Right lobe of liver (tissue), 6 donors: ENCODE data around the gene DYDC2. TPM values are rescaled to one million over a fixed set of nuclear protein-coding genes. Genes with fewer than 3 reads are reported as not detected.
A peak's percentile ranks its signal among the peaks of the same experiment; 100 is the strongest.

Experiments
- ATAC-seq, 4 donors: fragments of 200-7000 bp; cut with Tn5 transposase; one replicate each; pipeline ENCODE4 v1.9.1; 2020; ENCODE audit warnings: mild to moderate bottlenecking in 4 of 4, moderate library complexity in 4 of 4
- DNase-seq, 3 donors: peaks; one replicate each; pipeline ENCODE4 v3.0.0-alpha.2; 2020
- H3K27ac ChIP-seq, 3 donors: fragments of 200-600 bp; one replicate each; pipeline ENCODE4 v1.8.0; 2022
- H3K27me3 ChIP-seq, 2 donors: fragments of 200-600 bp; one replicate each; pipeline ENCODE4 v1.8.0; 2022
- H3K36me3 ChIP-seq, 4 donors: fragments of 200-600 bp; sonication (generic) in 1 of 4; one replicate each; pipeline versions ENCODE4 v1.5.1 to v1.8.0; 2017 to 2022; ENCODE audit warnings: control low read depth in 1 of 4
- H3K4me1 ChIP-seq, 4 donors: fragments of 200-600 bp; sonication (generic) in 1 of 4; one replicate each; pipeline versions ENCODE4 v1.5.1 to v1.8.0; 2017 to 2022; ENCODE audit warnings: control low read depth in 1 of 4
- H3K4me3 ChIP-seq, 3 donors: fragments of 200-600 bp; one replicate each; pipeline ENCODE4 v1.8.0; 2022
- H3K9me3 ChIP-seq, 4 donors: fragments of 200-600 bp; sonication (generic) in 1 of 4; one replicate each; pipeline versions ENCODE4 v1.5.1 to v1.8.0; 2017 to 2022; ENCODE audit warnings: control low read depth in 1 of 4
- POLR2A ChIP-seq: fragments of 450-650 bp; IDR thresholded peaks from one replicate; pipeline ENCODE4 v1.6.1; 2017; ENCODE audit warnings: antibody characterized with exemption, mild to moderate bottlenecking
- WGBS: methylation state at CpG from one replicate; pipeline ENCODE4 v1.1.6; 2018; ENCODE audit warnings: low coverage, low lambda C conversion rate; ENCODE audit not compliant: insufficient coverage; ENCODE audit errors: missing lambda C conversion rate; 5-methylcytosine and 5-hydroxymethylcytosine counted together
- intact Hi-C, 2 donors: fragments of 100-400 bp; cut with DNase I; formaldehyde crosslinking; loops; one replicate each; pipeline versions ENCODE4 v1.11.2 to v1.14.1; 2022
- total RNA-seq, 6 experiments: library from RNA; depleted of rRNA in 2 of 6; stranded (reverse); fragments of >200 nt in 2 of 6; fragmentation: NEBNext Ultra II Directional in 3 of 6; extraction: Animal tissue kit (Norgen Biotek cat#: 25700) in 3 of 6; gene quantifications; one replicate each; pipeline versions ENCODE4 v1.1.0 to v1.2.4, GENCODE V29; 2016 to 2023
- TF ChIP-seq, protein P1 (sequence below), 4 donors: fragments of 200-600 bp in 3 of 4; fragments of 450-650 bp in 1 of 4; IDR thresholded peaks; one replicate each; pipeline versions ENCODE4 v1.5.1 to v1.8.0; 2016 to 2022; ENCODE audit warnings: antibody characterized with exemption in 4 of 4, mild to moderate bottlenecking in 2 of 4
- donor health status: DM: no; HTN: yes; CAD: no.
- donor health status: DM: no; HTN: no; CAD: no.
- donor health status: DM: no; HTN: no; CAD: no.
- donor health status: DM: no; HTN: yes; CAD: no.
- donor health status: DM: no; HTN: yes; CAD: no.

The DYDC2 gene
- total RNA-seq, 6 experiments from 2014 or later: 0.34 to 2.5 (median 0.84) TPM; not detected in 2

- H3K27ac ChIP-seq: peak overlapping the region in 2 of 3 donors; percentile 17 to 22
- H3K27me3 ChIP-seq: no peaks in the 10 kb centered on the region
- DNase-seq (no peak), ATAC-seq (peak in 1 of 4 donors; percentile 14)
- no peaks in the 10 kb centered on the region for H3K36me3 ChIP-seq
- intact Hi-C loops: no loop called here
- TF ChIP-seq, protein P1, sequence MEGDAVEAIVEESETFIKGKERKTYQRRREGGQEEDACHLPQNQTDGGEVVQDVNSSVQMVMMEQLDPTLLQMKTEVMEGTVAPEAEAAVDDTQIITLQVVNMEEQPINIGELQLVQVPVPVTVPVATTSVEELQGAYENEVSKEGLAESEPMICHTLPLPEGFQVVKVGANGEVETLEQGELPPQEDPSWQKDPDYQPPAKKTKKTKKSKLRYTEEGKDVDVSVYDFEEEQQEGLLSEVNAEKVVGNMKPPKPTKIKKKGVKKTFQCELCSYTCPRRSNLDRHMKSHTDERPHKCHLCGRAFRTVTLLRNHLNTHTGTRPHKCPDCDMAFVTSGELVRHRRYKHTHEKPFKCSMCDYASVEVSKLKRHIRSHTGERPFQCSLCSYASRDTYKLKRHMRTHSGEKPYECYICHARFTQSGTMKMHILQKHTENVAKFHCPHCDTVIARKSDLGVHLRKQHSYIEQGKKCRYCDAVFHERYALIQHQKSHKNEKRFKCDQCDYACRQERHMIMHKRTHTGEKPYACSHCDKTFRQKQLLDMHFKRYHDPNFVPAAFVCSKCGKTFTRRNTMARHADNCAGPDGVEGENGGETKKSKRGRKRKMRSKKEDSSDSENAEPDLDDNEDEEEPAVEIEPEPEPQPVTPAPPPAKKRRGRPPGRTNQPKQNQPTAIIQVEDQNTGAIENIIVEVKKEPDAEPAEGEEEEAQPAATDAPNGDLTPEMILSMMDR (IDR thresholded peaks at IDR 0.05): no peak
- TF ChIP-seq POLR2A: no peak
- H3K4me3 ChIP-seq: no peak overlapping the region
- 27% methylated on average over 4 of the region's 4 CpGs for WGBS
- H3K4me1 ChIP-seq: peaks cover 0 to 45% (median 14%) of the 10 kb centered on the region in 4 donors
- H3K9me3 ChIP-seq: no peaks in the 10 kb centered on the region
Measured at GRCh38 chr10:80406204-80406603, 49.6 kb downstream of the DYDC2 start.

GRCh38 chr10:80407812-80408241 is 51.2 kb downstream of the DYDC2 start:
- peak overlapping the region; percentile 71 to 85 (median 82) for H3K27ac ChIP-seq
- H3K4me3 ChIP-seq: peak overlapping the region; percentile 69 to 96 (median 95)
- TF ChIP-seq, protein P1 (IDR thresholded peaks at IDR 0.05): no peak
- no peak for TF ChIP-seq POLR2A
- no peaks in the 10 kb centered on the region for H3K27me3 ChIP-seq
- ATAC-seq (peak; percentile 61 to 72 (median 66)), DNase-seq (peak; percentile 53 to 67 (median 58))
- 8% methylated on average over 12 of the region's 16 CpGs for WGBS
- intact Hi-C loops: no loop called here
- no peaks in the 10 kb centered on the region for H3K36me3 ChIP-seq
- H3K9me3 ChIP-seq: no peaks in the 10 kb centered on the region
- H3K4me1 ChIP-seq: peaks cover 0 to 51% (median 19%) of the 10 kb centered on the region in 4 donors

DNA sequence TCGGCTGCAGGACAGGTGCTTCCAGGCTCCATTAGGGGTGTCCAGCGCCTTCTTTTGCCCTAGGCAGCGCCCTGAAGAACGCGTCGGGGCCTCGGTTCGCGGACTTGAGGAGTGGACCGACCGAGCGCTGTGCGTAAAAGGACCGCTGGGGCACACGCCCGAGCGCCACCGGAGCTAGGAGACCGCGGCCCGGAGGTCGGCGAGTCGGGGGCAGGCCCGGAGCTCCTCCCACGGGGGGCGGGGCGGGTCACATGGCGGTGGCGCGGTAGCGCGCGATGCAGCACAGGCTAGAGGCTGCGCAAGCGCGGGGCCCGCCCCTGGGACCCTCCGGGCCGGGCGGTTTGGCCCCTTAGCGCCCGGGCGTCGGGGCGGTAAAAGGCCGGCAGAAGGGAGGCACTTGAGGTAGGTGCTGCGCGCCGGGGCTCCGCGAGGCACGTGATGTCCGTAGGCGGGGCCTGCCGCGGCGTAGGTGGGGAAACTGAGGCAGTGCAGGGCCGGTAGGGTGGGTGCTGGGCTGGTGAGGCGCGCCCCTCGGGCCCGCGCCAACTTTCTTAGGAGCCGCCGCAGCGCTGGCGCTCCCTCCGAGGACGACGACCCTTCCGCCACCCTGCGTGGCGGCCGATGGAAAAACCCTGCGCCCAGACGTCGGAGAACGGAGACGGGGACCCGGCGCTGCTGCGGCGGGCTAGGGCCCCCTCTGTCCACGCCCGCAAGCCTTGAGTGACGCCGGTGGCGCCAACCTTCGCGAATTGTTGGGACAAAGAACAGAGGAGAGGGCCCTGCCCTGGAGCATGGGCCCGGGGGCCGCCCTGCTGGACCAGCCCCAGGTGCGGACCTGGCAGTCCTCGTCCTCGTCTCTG is 51.9 kb downstream of the DYDC2 start, which contains the start of gene PRXL2A:
Gene PRXL2A (plus strand): TSS at position 310 of the 860 bp plus-strand sequence. CDS start 11,917 bp downstream, outside the sequence.
- no peaks in the 10 kb centered on the region for H3K27me3 ChIP-seq
- peak; percentile 64 for TF ChIP-seq POLR2A
- TF ChIP-seq, protein P1 (IDR thresholded peaks at IDR 0.05): no peak
- H3K9me3 ChIP-seq: no peaks in the 10 kb centered on the region
- H3K4me1 ChIP-seq: peaks cover 0 to 51% (median 21%) of the 10 kb centered on the region in 4 donors
- ATAC-seq: peak; percentile 86 to 93 (median 89)
- H3K4me3 ChIP-seq: peak within 1 kb of the TSS; percentile 69 to 96 (median 95)
- H3K36me3 ChIP-seq: no peaks in the 10 kb centered on the region
- peak; percentile 94 for DNase-seq
- peak within 1 kb of the TSS; percentile 71 to 85 (median 82) for H3K27ac ChIP-seq
- intact Hi-C loops: no loop called here
- WGBS: 2% methylated on average over 8 of the region's 96 CpGs

DNA sequence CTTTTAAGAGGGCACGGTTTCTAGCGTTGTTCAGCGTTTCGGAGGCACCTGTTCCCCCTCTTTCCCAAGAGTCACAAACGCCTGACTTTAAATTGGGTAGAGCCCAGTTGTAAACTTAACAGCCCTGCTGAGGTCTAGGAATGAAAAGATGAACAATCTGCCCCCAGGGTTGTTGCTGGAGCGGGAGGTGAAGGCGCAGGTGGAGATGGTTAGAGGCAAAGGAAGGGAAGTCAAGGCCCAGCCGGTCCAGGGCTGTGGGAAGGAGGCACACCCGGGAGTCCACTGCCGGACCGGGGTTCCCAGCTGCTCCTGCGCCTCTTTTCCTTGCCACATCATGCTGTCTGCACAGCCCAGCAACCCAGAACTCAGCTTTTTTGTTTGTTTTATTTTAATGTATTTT is 52.5 kb downstream of the DYDC2 start:
- H3K27me3 ChIP-seq: no peaks in the 10 kb centered on the region
- peak overlapping the region; percentile 71 to 85 (median 82) for H3K27ac ChIP-seq
- peaks cover 0 to 58% (median 25%) of the 10 kb centered on the region in 4 donors for H3K4me1 ChIP-seq
- intact Hi-C loops: no loop called here
- peak overlapping the region; percentile 69 to 96 (median 95) for H3K4me3 ChIP-seq
- WGBS: 7% methylated on average over 11 of the region's 12 CpGs
- no peaks in the 10 kb centered on the region for H3K36me3 ChIP-seq
- ATAC-seq: no peak
- H3K9me3 ChIP-seq: no peaks in the 10 kb centered on the region
- DNase-seq: no peak
- TF ChIP-seq, protein P1 (IDR thresholded peaks at IDR 0.05): no peak
- TF ChIP-seq POLR2A: no peak
